HCT116 (cell line): Measurements from ENCODE around the gene VGF. TPM values are rescaled to one million over a fixed set of nuclear protein-coding genes. Genes with fewer than 3 reads are reported as not detected.

ENCODE experiments used
- ATAC-seq: fragments of 200-7000 bp; cut with Tn5 transposase; 2 replicates; pipeline ENCODE4 v1.9.1; 2020; ENCODE audit warnings: mild to moderate bottlenecking, moderate library complexity
- BruUV-seq: library from RNA; stranded (reverse); fragments of 400-500 nt; replicated peaks from 2 replicates; lab custom pipeline; 2021; lab: Mats Ljungman, UMichigan
- CTCF ChIA-PET: fragments of 300-600 bp; sonication (Branson Sonifier 250); formaldehyde crosslinking; loops from one replicate; lab custom pipeline; 2021; ENCODE audit warnings: antibody characterized with exemption; lab: Charles Lee
- POLR2A ChIA-PET: fragments of 300-600, 350-600 bp; sonication (Branson Sonifier 250); formaldehyde crosslinking; loops from one replicate; lab custom pipeline; 2021; ENCODE audit warnings: antibody characterized with exemption; lab: Charles Lee
- RAD21 ChIA-PET, 2 experiments: fragments of 300-600 bp; sonication (Branson Sonifier 250); formaldehyde crosslinking; loops; one replicate each; lab custom pipeline; 2023; ENCODE audit warnings: low total read pairs in 2 of 2; ENCODE audit not compliant: uncharacterized antibody in 2 of 2, unreplicated experiment in 2 of 2, low non-redundant PET in 1 of 2; lab: Charles Lee
- DNase-seq: peaks from one replicate; pipeline ENCODE4 v3.0.0-alpha.2; 2010; ENCODE audit warnings: low read depth, low spot score
- H2AFZ ChIP-seq: fragments of 200-600 bp; shearing (Covaris generic), sonication (generic); 2 replicates; pipeline ENCODE4 v1.6.1; 2017; ENCODE audit warnings: low read depth, mixed run types, mixed read lengths, antibody characterized with exemption, low read length; ENCODE audit not compliant: poor library complexity, severe bottlenecking
- H3K27ac ChIP-seq: 2 replicates; pipeline ENCODE4 v1.5.1; 2012; ENCODE audit warnings: low read depth, low read length
- H3K27me3 ChIP-seq: fragments of 200-600 bp; sonication (generic); 2 replicates; pipeline ENCODE4 v1.6.1; 2016; ENCODE audit warnings: mixed run types, low read length, mixed read lengths; ENCODE audit not compliant: insufficient read depth
- H3K36me3 ChIP-seq, 2 experiments: fragments of 200-500 bp in 1 of 2; fragments of 200-600 bp in 1 of 2; sonication (Bioruptor generic) in 1 of 2; sonication (generic) in 1 of 2; 2 replicates each; pipeline versions ENCODE4 v1.5.1 to v1.6.1; 2014 to 2016; ENCODE audit warnings: low read length in 2 of 2, inconsistent platforms in 1 of 2, mixed read lengths in 1 of 2, mixed run types in 1 of 2; ENCODE audit not compliant: insufficient read depth in 2 of 2, control insufficient read depth in 1 of 2
- H3K4me1 ChIP-seq, 2 experiments: fragments of 200-600 bp in 1 of 2; sonication (generic) in 1 of 2; 2 replicates each; pipeline versions ENCODE4 v1.5.1 to v1.6.1; 2012 to 2017; ENCODE audit warnings: low read length in 2 of 2, inconsistent platforms in 1 of 2, mild to moderate bottlenecking in 1 of 2, mixed read lengths in 1 of 2, mixed run types in 1 of 2, moderate library complexity in 1 of 2; ENCODE audit not compliant: insufficient read depth in 2 of 2, control insufficient read depth in 1 of 2
- H3K4me2 ChIP-seq: fragments of 200-600 bp; sonication (generic); 2 replicates; pipeline ENCODE4 v1.6.1; 2017; ENCODE audit warnings: mixed run types, low read length, mixed read lengths
- H3K4me3 ChIP-seq, 2 experiments: fragments of 200-600 bp in 1 of 2; sonication (generic) in 1 of 2; replicated peaks in 1 of 2; 2 replicates each; pipeline ENCODE4 v1.5.1; 2011 to 2016; ENCODE audit warnings: low read length in 2 of 2, control low read depth in 1 of 2, low read depth in 1 of 2, mild to moderate bottlenecking in 1 of 2, mixed read lengths in 1 of 2, mixed run types in 1 of 2
- H3K79me2 ChIP-seq: fragments of 200-600 bp; sonication (generic); 2 replicates; pipeline ENCODE4 v1.6.1; 2017; ENCODE audit warnings: mild to moderate bottlenecking, mixed run types, low read length, moderate library complexity, mixed read lengths; ENCODE audit not compliant: insufficient read depth
- H3K9ac ChIP-seq: fragments of 200-600 bp; sonication (generic); 2 replicates; pipeline ENCODE4 v1.6.1; 2016; ENCODE audit warnings: low read length, mixed read lengths
- H3K9me2 ChIP-seq: fragments of 200-600 bp; sonication (generic), shearing (Covaris generic); 2 replicates; pipeline ENCODE4 v1.6.1; 2017; ENCODE audit warnings: mixed run types, mild to moderate bottlenecking, moderate library complexity; ENCODE audit not compliant: insufficient read depth
- H3K9me3 ChIP-seq, 2 experiments: fragments of 200-500 bp in 1 of 2; fragments of 200-600 bp in 1 of 2; sonication (Bioruptor generic) in 1 of 2; sonication (generic) in 1 of 2; 2 replicates each; pipeline ENCODE4 v1.6.1; 2014 to 2017; ENCODE audit warnings: low read length in 2 of 2, mixed read lengths in 2 of 2, inconsistent platforms in 1 of 2, low read depth in 1 of 2, mild to moderate bottlenecking in 1 of 2, mixed run types in 1 of 2, moderate library complexity in 1 of 2; ENCODE audit not compliant: control insufficient read depth in 1 of 2, insufficient read depth in 1 of 2
- H4K20me1 ChIP-seq: fragments of 200-600 bp; sonication (generic), shearing (Covaris generic); 2 replicates; pipeline ENCODE4 v1.6.1; 2017; ENCODE audit warnings: mixed run types, mild to moderate bottlenecking, moderate library complexity; ENCODE audit not compliant: insufficient read depth
- CTCF ChIP-seq, 3 experiments: fragments of 200-600 bp in 1 of 3; sonication (generic) in 1 of 3; IDR thresholded peaks in 2 of 3; conservative IDR thresholded peaks in 1 of 3; 2 replicates each; pipeline ENCODE4 v1.5.1; 2012 to 2017; ENCODE audit warnings: low read depth in 2 of 3, low read length in 2 of 3, antibody characterized with exemption in 1 of 3, borderline replicate concordance in 1 of 3, control low read depth in 1 of 3, mild to moderate bottlenecking in 1 of 3, mixed read lengths in 1 of 3, mixed run types in 1 of 3, moderate library complexity in 1 of 3; ENCODE audit not compliant: insufficient read depth in 1 of 3
- ELF1 ChIP-seq: IDR thresholded peaks from 2 replicates; pipeline ENCODE4 v1.6.1; 2012; ENCODE audit warnings: low read depth, borderline replicate concordance
- JUND ChIP-seq: IDR thresholded peaks from 2 replicates; pipeline ENCODE4 v1.6.1; 2012
- RAD21 ChIP-seq: IDR thresholded peaks from 2 replicates; pipeline ENCODE4 v1.6.1; 2012; ENCODE audit warnings: low read depth, mild to moderate bottlenecking
- SRF ChIP-seq: IDR thresholded peaks from 2 replicates; pipeline ENCODE4 v1.6.1; 2012; ENCODE audit warnings: low read depth
- YY1 ChIP-seq: IDR thresholded peaks from 2 replicates; pipeline ENCODE4 v1.6.1; 2011; ENCODE audit warnings: low read length, low read depth, moderate library complexity, mild to moderate bottlenecking; ENCODE audit not compliant: insufficient replicate concordance; ENCODE audit errors: extremely low read depth
- ZBTB33 ChIP-seq: IDR thresholded peaks from 2 replicates; pipeline ENCODE4 v1.6.1; 2011; ENCODE audit warnings: mild to moderate bottlenecking, low read length, moderate library complexity; ENCODE audit not compliant: insufficient replicate concordance; ENCODE audit errors: extremely low read depth
- ZFX ChIP-seq: fragments of 450-650 bp; IDR thresholded peaks from 2 replicates; pipeline ENCODE4 v1.6.1; 2017
- intact Hi-C: fragments of 100-400 bp; cut with micrococcal nuclease; formaldehyde crosslinking; loops from 2 replicates; pipeline ENCODE4 v1.10.0; 2022
- total RNA-seq: library from RNA; stranded (reverse); gene quantifications from one replicate; pipeline ENCODE4 v1.2.1, GENCODE V29; 2021; ENCODE audit not compliant: unreplicated experiment

Gene VGF
- total RNA-seq, 1 experiment from 2014 or later = 43.2 TPM

- TF ChIP-seq ZBTB33 = no peak
These were observed 8.3 kb downstream of the VGF start (continued) for GRCh38 chr7:101156866-101157589.

GRCh38 chr7:101156277-101156676 lies 9.1 kb downstream of the VGF start:
- peaks cover 43% of the 10 kb centered on the region for H3K79me2 ChIP-seq
- no peak for DNase-seq
- TF ChIP-seq ZFX (no peak), RAD21 (no peak), CTCF (IDR thresholded peaks at IDR 0.05 in 2 of 3, conservative IDR thresholded peaks at IDR 0.05 in 1 of 3; ENCODE audit: borderline replicate concordance in 1 of 3, insufficient read depth in 1 of 3, low read depth in 2 of 3, low read length in 2 of 3) (peak in 2 of 3 experiments; percentile 44 to 55; a peak in 4 of 6 replicates), JUND (no peak), SRF (no peak), YY1 (no peak), ELF1 (no peak)
- TF ChIP-seq, all 23 proteins: peak for 1
- no peak overlapping the region for H2AFZ ChIP-seq
- intact Hi-C loops = no loop called here
- ChIA-PET RAD21 (interaction anchor here (0.6 to 0.9 kb wide), 4 partner anchors 9 to 13 kb away, joined by 3 to 7 read pairs (median 3); partner anchors contain the start of gene VGF (in 2 of the 2)), CTCF (interaction anchor here (1.0 to 4.4 kb wide), 11 partner anchors 9 to 262 kb away, joined by 3 to 44 read pairs (median 3); partner anchors contain the start of genes PLOD3, TRIM56, VGF and ZNHIT1), POLR2A (interaction anchor here (0.7 to 2.8 kb wide), 6 partner anchors 9 to 182 kb away, joined by 3 to 11 read pairs (median 5); partner anchors contain the start of genes SERPINE1 and VGF)
- peaks cover 6 to 32% of the 10 kb centered on the region in 2 experiments; a peak in 3 of 4 replicates for H3K36me3 ChIP-seq
- H3K27ac ChIP-seq = peak overlapping the region; percentile 78
- H4K20me1 ChIP-seq = no peaks in the 10 kb centered on the region
- no peaks in the 10 kb centered on the region for H3K27me3 ChIP-seq
- peaks cover 47 to 65% of the 10 kb centered on the region in 2 experiments for H3K4me1 ChIP-seq
- H3K9me2 ChIP-seq = no peaks in the 10 kb centered on the region
- BruUV-seq = no TSS peak
- H3K4me3 ChIP-seq = peak overlapping the region; percentile 8 to 85; a peak in 3 of 4 replicates
- no peak for ATAC-seq
- H3K9ac ChIP-seq = peak overlapping the region; percentile 94
- H3K4me2 ChIP-seq = peak overlapping the region; percentile 98
- no peaks in the 10 kb centered on the region for H3K9me3 ChIP-seq
